KMS-11 (cell line): Measurements from ENCODE around the gene PDE6B.

Source experiments
- H2AFZ ChIP-seq: fragments of 200-600 bp; sonication (generic); 2 replicates; pipeline ENCODE4 v1.6.1; 2016; ENCODE audit warnings: antibody characterized with exemption, mixed run types, low read depth
- H3K27ac ChIP-seq: fragments of 200-600 bp; sonication (generic); 2 replicates; pipeline ENCODE4 v1.6.1; 2016; ENCODE audit warnings: mild to moderate bottlenecking, mixed run types
- H3K27me3 ChIP-seq: fragments of 200-600 bp; sonication (generic); 2 replicates; pipeline ENCODE4 v1.6.1; 2017; ENCODE audit warnings: mild to moderate bottlenecking, low read depth, mixed run types, moderate library complexity; ENCODE audit not compliant: insufficient read depth
- H3K36me3 ChIP-seq: fragments of 200-600 bp; sonication (generic); 2 replicates; pipeline ENCODE4 v1.6.1; 2017; ENCODE audit warnings: mild to moderate bottlenecking, mixed run types; ENCODE audit not compliant: insufficient read depth
- H3K4me1 ChIP-seq: fragments of 200-600 bp; sonication (generic); 2 replicates; pipeline ENCODE4 v1.6.1; 2016; ENCODE audit warnings: mild to moderate bottlenecking, low read depth, mixed run types; ENCODE audit not compliant: poor library complexity, severe bottlenecking
- H3K4me2 ChIP-seq: fragments of 200-600 bp; sonication (generic); 2 replicates; pipeline ENCODE4 v1.7.0; 2016; ENCODE audit warnings: mild to moderate bottlenecking, mixed run types
- H3K4me3 ChIP-seq: fragments of 200-600 bp; sonication (generic); IDR thresholded peaks from 2 replicates; pipeline ENCODE4 v1.6.1; 2017; ENCODE audit warnings: low read depth, low read length, mixed read lengths; ENCODE audit not compliant: insufficient read depth
- H3K79me2 ChIP-seq: fragments of 200-600 bp; sonication (generic); 2 replicates; pipeline ENCODE4 v1.6.1; 2016; ENCODE audit warnings: low read depth, mixed run types; ENCODE audit not compliant: insufficient read depth
- H3K9ac ChIP-seq: fragments of 200-600 bp; sonication (generic); 2 replicates; pipeline ENCODE4 v1.6.1; 2016; ENCODE audit warnings: mild to moderate bottlenecking, mixed run types
- H4K20me1 ChIP-seq: fragments of 200-600 bp; sonication (generic); 2 replicates; pipeline ENCODE4 v1.6.1; 2016; ENCODE audit warnings: mild to moderate bottlenecking, mixed run types; ENCODE audit not compliant: insufficient read depth
- CTCF ChIP-seq: fragments of 200-600 bp; sonication (generic); conservative IDR thresholded peaks from 2 replicates; pipeline ENCODE4 v1.6.1; 2017; ENCODE audit warnings: low read depth, mild to moderate bottlenecking, antibody characterized with exemption, low read length, moderate library complexity, mixed read lengths

The PDE6B gene

GRCh38 chr4:605702-606425 lies 19.5 kb upstream of the PDE6B start:
- no peak overlapping the region for H3K9ac ChIP-seq
- H3K4me1 ChIP-seq = no peaks in the 10 kb centered on the region
- no peak for TF ChIP-seq CTCF
- no peak overlapping the region for H3K27ac ChIP-seq
- no peak overlapping the region for H3K4me3 ChIP-seq
- no peaks in the 10 kb centered on the region for H4K20me1 ChIP-seq
- H2AFZ ChIP-seq = no peak overlapping the region
- H3K36me3 ChIP-seq = no peaks in the 10 kb centered on the region
- no peaks in the 10 kb centered on the region for H3K79me2 ChIP-seq
- H3K27me3 ChIP-seq = peaks cover 2% of the 10 kb centered on the region; the same call in 1 of the 2 replicates
- H3K4me2 ChIP-seq = no peak overlapping the region

DNA sequence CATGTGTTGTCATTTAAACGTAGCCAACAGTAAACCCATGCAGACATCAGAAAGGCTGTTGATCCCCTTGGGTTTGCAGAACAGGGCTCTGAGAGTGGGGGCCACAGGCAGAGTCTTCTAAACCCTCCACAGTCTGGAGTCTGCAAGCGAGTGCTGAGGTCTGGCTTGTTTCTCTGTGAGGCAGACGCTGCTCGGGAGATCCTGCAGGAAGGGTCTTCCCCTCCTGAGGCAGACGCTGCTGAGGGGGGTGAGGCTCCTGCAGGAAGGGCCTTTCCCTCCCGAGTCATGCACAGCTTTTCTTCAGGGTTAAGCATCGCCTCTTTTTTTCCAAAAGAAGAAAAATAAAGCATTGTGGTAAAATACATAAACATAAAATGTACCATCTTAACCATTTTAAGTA lies 17.1 kb upstream of the PDE6B start:
- no peaks in the 10 kb centered on the region for H3K79me2 ChIP-seq
- TF ChIP-seq CTCF = no peak

GRCh38 chr4:609400-610050 lies 15.8 kb upstream of the PDE6B start:
- no peak overlapping the region for H2AFZ ChIP-seq
- no peak for TF ChIP-seq CTCF
- no peak overlapping the region for H3K27ac ChIP-seq
- no peaks in the 10 kb centered on the region for H3K36me3 ChIP-seq
- no peaks in the 10 kb centered on the region for H3K4me1 ChIP-seq
- H3K27me3 ChIP-seq = peaks cover 4% of the 10 kb centered on the region; the same call in 1 of the 2 replicates
- H3K9ac ChIP-seq = no peak overlapping the region
- no peak overlapping the region for H3K4me3 ChIP-seq
- H4K20me1 ChIP-seq = no peaks in the 10 kb centered on the region
- H3K79me2 ChIP-seq = no peaks in the 10 kb centered on the region
- H3K4me2 ChIP-seq = no peak overlapping the region

More for the DNA sequence above, 17.1 kb upstream of the PDE6B start:
- no peak overlapping the region for H3K4me3 ChIP-seq
- H3K9ac ChIP-seq = no peak overlapping the region
- no peak overlapping the region for H3K27ac ChIP-seq
- no peak overlapping the region for H2AFZ ChIP-seq
- H4K20me1 ChIP-seq = no peaks in the 10 kb centered on the region
- H3K4me2 ChIP-seq = no peak overlapping the region
- H3K4me1 ChIP-seq = no peaks in the 10 kb centered on the region
- no peaks in the 10 kb centered on the region for H3K36me3 ChIP-seq
- H3K27me3 ChIP-seq = peaks cover 4% of the 10 kb centered on the region; the same call in 1 of the 2 replicates

- Histone ChIP-seq H3K4me1 (no peaks in the 10 kb centered on the region), H2AFZ (no peak overlapping the region), H3K27ac (no peak overlapping the region), H3K9ac (no peak overlapping the region), H3K4me3 (no peak overlapping the region), H3K4me2 (no peak overlapping the region), H4K20me1 (no peaks in the 10 kb centered on the region), H3K27me3 (peaks cover 4% of the 10 kb centered on the region; the same call in 1 of the 2 replicates), H3K79me2 (no peaks in the 10 kb centered on the region), H3K36me3 (no peaks in the 10 kb centered on the region)
- TF ChIP-seq CTCF = no peak
Measured at GRCh38 chr4:610411-611261, 14.7 kb upstream of the PDE6B start.
